Measurements from ENCODE around the gene CFAP53.

Gene CFAP53

GRCh38 chr18:50192995-50193795, 73.1 kb downstream of the CFAP53 start:
- no peak for DNase-seq

GRCh38 chr18:50190926-50191325, 75.4 kb downstream of the CFAP53 start:
- no peak for DNase-seq

GRCh38 chr18:50190236-50190635, 76.1 kb downstream of the CFAP53 start:
- DNase-seq = no peak

GRCh38 chr18:50189160-50189559, 77.1 kb downstream of the CFAP53 start:
- no peak for DNase-seq

DNA sequence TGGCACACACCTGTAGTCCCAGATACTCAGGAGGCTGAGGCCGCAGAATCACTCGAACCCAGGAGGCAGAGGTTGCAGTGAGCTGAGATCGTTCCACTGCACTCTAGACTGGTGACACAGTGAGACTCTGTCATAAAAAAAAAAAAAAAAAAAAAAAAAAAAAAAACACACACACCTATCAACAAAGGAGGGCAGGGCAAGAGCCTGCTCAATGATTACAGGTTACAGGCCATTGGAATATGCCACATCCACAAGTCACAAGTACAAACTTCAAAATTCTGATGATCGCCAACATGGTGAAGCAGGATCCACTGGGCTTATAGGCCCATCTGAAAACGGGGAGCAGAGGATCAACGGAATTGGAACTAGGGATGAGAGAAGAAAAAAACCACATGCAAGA, 77.6 kb downstream of the CFAP53 start:
- no peak for DNase-seq

- no peak for DNase-seq
Observed at GRCh38 chr18:50187659-50188058, 78.6 kb downstream of the CFAP53 start.

DNA sequence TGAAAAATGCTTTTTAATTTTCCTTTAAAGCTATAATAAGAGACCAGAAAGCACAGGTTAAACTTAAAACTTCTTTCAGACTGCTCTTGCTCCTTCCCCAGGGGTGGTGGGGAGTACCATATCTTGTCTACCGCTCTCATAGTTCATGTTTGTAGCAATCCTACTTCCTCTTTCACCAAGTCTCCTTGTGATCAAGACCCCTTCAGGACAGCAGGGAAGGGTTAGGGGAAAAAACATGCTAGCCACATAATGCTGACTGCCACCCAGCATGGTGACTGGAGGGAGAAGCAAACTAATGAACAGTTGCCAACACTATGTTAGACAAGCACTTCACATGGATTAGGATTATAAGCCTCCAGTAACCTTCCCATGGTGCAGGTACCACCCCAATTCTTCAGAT, 79.9 kb downstream of the CFAP53 start:
- DNase-seq = no peak

- no peak for DNase-seq
Observed at GRCh38 chr18:50183556-50183955, 82.7 kb downstream of the CFAP53 start.

- DNase-seq = no peak
Observed at GRCh38 chr18:50182511-50182910, 83.8 kb downstream of the CFAP53 start.

DNA sequence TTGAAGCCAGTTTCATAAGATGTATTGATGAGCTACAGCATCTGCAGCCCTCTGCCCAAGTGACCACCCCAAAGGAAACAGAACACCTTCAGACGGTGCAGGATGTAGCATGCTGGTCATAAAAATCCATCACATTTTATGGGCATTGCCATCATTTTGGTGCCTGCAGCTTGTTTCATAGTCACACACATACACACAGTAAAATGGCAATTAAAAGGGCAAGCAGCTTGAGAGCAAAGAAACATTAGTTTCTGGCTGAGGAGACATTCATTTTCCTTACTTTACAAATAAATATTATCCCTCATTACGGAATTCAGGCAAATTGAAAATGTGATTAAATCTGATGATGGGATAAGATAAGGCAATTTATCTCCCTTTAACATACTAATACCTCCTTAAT, 84.7 kb downstream of the CFAP53 start:
- no peak for DNase-seq

DNA sequence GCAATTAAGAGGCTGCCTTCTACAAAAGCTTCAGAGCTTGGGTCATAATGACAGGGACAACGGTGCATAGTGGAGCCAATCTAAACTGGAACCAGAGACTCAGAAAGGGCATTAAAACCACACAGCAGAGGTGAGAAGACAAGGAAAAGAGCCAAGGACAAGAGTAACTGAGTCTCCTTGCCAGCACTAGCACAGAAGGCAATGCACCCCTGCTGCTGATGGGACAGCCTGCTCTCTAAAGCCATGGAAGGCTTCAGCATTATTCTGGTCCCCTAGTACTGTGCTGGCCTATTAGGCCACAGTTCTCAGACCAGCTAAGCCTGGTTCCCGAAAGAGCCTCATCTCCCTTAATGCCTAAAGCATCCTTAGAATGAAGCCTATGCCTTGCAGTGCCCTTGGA, 86.8 kb downstream of the CFAP53 start:
- no peak for DNase-seq

- no peak for DNase-seq
Observed at GRCh38 chr18:50177294-50177992, 88.9 kb downstream of the CFAP53 start.
